UCSD-AML1 (cell line): ENCODE results near the gene BECN2.
"Not testable (repeated sequence)": the region's sequence is repeated elsewhere in the genome, so short reads cannot be mapped to it uniquely, and the experiment has no call there.

Source experiments
- DNase-seq: peaks from one replicate; lab custom pipeline; 2025; ENCODE audit not compliant: unreplicated experiment; lab: John Stamatoyannopoulos, UW

The BECN2 gene

GRCh38 chr1:241976229-241976628 lies 18.7 kb downstream of the BECN2 start:
- DNase-seq: no peak

GRCh38 chr1:241979071-241979470 lies 21.5 kb downstream of the BECN2 start:
- no peak for DNase-seq

DNA sequence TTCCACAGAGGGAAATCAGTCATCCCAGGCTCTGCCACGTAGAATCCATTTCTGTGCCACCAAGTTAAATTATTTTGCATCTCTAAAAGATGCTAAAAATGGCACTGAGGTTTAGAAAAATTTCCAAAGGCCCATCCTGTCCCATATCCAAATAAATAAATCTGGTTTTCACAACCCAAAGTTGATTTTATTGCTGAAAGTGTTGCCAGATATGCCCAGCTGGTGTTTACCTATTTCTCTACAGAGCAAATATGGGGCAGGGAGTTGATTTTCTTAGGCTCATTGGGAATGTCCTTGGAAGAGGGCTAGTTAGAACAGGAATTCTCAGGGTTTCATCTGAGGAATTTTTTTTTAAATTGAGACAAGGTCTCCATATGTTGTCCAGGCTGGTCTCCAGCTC lies 22.4 kb downstream of the BECN2 start:
- DNase-seq: no peak

DNA sequence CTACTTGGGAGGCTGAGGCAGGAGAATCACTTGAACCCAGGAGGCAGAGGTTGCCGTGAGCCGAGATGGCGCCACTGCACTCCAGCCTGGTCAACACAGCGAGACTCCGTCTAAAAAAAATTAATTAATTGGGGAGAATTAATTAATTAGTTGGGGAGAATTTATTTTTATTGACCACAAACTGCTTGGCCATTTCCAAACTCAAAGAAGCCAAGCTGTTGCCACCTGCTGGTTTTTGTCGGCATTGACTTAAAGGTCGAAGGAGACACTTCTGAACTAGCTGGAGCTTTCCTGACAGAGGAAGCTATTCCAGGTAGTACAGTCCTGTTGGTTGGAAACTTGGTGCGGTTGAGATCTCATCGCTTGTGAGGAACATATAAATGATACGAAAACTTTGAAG lies 28.2 kb downstream of the BECN2 start:
- DNase-seq: peak; percentile 13

DNA sequence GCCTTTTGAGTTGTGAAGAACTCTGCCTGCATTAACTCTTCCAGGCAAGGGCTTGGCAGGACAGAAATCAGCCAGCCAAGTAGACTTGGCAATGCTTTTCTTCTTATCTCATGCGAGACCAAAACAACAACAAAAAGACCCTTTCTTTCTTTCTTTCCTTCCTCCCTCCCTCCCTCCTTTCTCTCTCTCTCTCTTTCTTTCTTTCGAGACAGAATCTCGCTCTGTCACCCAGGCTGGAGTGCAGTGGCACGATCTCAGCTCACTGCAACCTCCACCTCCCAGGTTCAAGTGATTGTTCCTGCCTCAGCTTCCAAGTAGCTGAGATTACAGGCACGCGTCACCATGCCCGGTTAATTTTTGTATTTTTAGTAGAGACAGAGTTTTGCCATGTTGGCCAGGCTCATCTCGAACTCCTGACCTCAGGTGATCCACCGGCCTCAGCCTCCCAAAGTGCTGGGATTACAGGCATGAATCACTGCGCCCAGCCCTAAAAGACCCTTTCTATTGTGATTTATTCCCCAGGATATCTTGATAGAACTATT lies 30.9 kb downstream of the BECN2 start:
- not testable (repeated sequence) for DNase-seq

DNA sequence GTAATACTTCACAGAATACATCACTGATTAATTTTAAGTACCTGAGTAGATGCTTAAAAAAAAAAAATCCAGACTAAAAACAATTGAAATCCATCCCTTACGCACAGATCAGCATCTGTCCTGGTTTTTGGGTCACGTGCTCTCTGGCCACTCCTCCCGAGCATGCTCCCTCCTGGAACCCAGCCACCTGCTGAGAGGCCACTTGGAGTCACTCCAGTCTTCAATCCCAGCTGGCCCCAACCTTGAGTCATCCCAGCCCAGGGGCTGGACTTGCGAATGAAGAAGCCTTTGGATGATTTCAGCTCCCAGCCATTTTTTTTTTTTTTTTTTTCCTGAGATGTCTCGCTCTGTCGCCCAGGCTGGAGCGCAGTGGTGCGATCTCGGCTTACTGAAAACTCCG lies 32.5 kb downstream of the BECN2 start:
- DNase-seq: no peak

GRCh38 chr1:241992734-241993133 lies 35.2 kb downstream of the BECN2 start:
- no peak for DNase-seq

- DNase-seq: no peak
Observed at GRCh38 chr1:241994171-241994570, 36.6 kb downstream of the BECN2 start.

DNA sequence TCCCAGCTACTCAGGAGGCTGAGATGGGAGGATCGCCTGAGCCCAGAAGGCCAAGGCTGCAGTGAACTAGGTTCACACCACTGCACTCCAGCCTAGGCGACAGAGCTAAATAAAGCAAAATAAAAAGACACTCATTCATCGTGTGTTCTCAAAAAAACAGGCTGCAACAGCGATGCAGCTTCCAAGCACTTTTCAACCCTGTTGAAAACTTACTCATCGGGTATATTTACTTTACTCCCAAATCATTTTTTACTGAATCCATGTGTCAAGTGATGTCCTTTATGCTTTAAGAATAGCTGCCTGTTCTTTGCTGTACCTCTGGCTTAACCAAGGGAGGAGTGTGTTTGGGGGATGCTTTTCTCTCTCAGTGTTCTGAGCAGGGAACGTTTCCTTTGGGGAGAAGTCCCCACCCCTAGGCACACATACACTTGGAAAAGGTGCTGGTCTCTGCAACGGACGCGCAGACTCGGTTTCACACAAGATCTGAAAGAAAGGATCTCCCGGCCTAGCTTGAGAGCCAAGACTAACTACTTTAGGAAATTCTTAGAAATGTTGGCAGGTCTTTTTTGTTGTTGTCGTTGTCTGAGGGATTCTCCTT lies 39.9 kb downstream of the BECN2 start:
- no peak for DNase-seq

- DNase-seq: peak; percentile 44
Observed at GRCh38 chr1:241998412-241998921, 40.9 kb downstream of the BECN2 start.

GRCh38 chr1:241999026-241999425 lies 41.5 kb downstream of the BECN2 start, which contains the start of gene MAP1LC3C:
TSS of gene MAP1LC3C (minus strand) at chr1:241999098. CDS start at chr1:241999008, 90 bp downstream.
- no peak for DNase-seq

DNA sequence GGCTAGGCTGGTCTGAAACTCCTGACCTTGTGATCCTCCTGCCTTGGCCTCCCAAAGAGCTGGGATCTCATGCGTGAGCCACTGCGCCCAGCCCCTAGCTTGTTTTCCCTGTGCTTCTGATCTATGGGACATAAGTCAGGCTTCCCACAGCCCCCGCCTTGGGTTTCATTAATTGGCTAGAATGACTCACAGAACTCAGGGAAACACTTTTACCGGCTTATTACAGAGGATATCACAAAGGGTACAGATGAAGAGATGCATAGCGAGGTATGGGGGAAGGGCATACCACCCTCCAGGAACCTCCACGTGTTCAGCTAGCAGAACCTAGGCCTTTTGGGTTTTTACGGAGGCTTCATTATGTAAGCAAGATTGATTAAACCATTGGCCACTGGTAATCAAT lies 42.9 kb downstream of the BECN2 start:
- no peak for DNase-seq

- DNase-seq: no peak
Observed at GRCh38 chr1:242002072-242002471, 44.5 kb downstream of the BECN2 start.

DNA sequence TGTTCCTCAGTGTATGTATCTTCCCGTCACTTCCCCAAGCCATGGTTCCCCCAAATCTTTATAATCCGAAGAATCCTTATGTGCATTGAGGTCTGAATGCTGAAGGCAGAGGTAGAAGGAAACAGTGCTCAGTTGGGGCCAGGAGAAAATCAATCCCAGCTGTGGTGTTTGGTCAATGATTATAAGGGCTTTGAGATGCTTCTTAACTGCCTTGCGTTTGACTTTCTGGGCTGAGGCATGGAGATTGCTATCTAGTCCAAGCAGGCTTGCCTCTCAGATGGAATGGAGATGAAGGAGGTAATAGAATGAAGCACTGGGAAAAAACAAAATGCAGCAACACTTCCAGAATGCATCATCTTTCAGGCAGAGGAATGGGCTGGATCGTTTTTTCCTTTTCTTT lies 44.9 kb downstream of the BECN2 start:
- DNase-seq: no peak

DNA sequence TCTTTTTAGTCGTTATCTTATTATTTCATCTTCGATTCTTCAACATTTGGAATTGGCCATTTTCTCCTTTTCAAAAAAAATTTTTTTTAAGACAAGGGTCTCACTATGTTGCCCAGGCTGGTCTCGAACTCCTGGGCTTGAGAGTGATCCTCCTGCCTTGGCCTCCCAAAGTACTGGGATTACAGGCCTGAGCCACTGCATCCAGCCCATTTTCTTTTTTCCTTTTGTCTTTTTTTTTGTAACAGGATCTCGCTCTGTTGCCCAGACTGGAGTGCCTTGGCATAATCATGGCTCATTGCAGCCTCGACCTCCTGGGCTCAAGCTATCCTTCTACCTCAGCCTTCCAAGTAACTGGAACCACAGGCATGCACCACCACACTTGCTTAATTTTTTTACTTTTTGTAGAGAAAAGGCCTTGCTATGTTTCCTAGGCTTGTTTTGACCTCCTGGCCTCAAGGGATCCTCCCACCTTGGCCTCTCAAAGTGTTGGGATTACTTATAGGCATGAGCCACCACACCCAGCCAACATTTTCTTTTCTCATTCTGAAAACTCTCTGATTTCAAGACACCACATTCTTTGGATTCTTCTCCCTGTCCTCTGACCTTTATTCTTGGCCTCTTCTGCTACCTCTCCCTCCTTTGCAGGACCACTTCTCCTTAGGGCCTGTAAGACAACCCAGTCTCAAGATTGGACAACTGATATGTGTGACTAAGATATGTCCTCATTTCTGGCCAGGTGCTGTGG lies 47.4 kb downstream of the BECN2 start:
- no peak for DNase-seq

DNA sequence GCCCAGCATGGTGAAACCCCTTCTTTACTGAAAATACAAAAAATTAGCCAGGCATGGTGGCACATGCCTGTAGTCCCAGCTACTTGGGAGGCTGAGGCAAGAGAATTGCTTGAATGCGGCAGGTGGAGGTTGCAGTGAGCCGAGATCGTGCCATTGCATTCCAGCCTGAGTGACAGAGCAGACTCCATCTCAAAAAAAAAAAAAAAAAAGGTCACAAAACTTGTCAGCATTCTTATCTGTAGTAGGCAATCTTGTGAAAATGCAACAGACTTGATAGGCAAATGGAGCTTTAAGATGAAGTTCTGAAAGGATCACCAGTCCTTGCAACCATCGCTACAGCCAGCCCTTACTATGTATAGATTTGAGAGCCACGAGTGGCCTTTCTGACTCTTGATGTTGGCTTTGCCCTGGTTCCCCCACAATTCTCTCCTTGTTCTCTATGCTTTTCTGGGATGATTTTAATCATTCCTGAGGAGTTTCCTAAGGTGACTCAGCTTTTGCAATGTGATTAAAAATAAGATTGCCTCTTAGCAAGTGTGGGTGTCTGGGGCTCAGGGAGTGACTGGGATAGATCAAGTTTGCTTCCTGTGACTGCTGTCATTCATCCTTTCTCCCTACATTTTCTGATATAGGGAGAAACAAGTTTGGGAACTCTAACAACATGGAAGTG lies 48.4 kb downstream of the BECN2 start:
- no peak for DNase-seq

DNA sequence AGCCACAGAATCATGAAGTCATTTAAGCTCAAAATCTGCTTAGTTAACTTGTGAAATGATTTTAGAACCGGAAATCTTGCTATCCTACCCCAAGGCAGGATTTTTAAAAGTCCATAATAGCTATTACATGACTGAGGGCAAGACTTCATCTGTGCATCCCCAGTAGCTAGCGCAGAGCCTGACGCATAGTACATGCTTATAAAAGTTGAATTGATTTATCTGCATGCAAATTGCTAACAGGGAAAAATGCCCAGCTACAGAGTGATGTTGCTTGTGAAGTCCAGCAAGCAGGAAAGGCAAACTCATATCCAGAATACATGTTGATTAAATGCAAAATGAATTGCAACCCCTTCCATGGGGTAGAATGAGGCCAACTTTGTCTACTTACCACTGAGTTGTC lies 49.4 kb downstream of the BECN2 start:
- DNase-seq: no peak
